C4-2B (cell line): ENCODE measurements around the gene ADGRG7.

Experiments used
- H3K27ac ChIP-seq: fragments of 450-650 bp; 2 replicates; pipeline ENCODE4 v1.5.1; 2017
- ZFX ChIP-seq: fragments of 450-650 bp; IDR thresholded peaks from 2 replicates; pipeline ENCODE4 v1.6.1; 2017
- TF ChIP-seq, protein P1 (sequence below): fragments of 450-650 bp; conservative IDR thresholded peaks from 2 replicates; pipeline ENCODE4 v1.5.1; 2017; ENCODE audit warnings: mild to moderate bottlenecking

The ADGRG7 gene

DNA sequence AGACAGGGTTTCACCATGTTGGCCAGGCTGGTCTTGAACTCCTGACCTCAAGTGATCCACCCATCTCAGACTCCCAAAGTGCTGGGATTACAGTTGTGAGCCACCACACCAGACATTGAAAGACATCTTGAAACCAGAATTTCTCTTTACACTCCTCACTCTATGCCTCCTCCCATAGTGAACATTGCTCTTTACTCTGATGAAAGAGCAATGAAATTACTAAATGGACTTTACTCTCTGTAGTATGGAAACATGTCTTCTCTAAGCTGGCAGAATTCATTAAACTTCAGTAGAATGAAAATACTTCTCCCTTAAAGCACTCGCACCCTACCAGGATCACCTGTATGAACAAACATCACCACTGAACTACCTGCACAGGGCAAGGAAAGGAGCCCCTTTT lies 72.1 kb downstream of the ADGRG7 start:
- H3K27ac ChIP-seq = no peak overlapping the region
- no peak for TF ChIP-seq ZFX
- TF ChIP-seq, protein P1, sequence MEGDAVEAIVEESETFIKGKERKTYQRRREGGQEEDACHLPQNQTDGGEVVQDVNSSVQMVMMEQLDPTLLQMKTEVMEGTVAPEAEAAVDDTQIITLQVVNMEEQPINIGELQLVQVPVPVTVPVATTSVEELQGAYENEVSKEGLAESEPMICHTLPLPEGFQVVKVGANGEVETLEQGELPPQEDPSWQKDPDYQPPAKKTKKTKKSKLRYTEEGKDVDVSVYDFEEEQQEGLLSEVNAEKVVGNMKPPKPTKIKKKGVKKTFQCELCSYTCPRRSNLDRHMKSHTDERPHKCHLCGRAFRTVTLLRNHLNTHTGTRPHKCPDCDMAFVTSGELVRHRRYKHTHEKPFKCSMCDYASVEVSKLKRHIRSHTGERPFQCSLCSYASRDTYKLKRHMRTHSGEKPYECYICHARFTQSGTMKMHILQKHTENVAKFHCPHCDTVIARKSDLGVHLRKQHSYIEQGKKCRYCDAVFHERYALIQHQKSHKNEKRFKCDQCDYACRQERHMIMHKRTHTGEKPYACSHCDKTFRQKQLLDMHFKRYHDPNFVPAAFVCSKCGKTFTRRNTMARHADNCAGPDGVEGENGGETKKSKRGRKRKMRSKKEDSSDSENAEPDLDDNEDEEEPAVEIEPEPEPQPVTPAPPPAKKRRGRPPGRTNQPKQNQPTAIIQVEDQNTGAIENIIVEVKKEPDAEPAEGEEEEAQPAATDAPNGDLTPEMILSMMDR = no peak

DNA sequence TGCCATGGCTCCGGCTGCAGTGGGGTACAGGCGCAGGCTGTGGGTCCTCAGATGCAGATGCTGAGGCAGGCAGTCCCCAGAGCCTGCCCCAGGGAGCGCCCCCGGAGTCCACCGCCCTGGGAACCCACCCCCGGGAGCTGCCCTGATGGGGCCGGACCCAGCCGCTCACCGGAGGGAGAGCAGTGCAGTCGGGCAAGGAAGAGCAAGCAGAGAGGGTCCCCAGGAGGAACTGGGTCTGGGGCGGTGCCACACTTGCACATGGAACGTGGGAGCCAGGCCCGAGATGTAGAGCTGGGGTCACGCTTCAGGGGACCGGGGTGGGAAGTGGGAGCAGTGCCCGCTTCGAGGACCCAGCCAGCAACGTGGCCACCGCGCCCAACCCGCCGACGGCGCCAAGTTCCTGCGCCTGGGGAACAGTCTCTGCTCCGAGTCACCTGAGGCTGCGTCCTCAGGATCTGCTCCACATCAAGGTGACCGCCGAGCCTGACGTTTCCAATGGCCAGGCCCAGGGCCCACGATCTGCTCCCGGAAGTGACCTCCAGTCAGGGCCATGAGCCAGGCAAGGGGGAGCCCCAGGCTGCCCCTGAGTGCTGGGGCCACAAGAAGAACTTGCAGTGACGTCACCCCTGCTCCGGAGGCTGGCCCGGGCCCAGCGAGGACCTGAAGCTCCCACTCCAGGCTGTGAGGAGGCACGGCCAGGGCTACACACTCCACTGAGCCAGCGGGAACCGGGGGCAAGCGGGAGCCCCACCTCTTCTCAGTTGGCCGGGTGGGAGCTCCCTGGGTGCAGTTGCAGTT lies 72.9 kb downstream of the ADGRG7 start:
- no peak for TF ChIP-seq ZFX
- TF ChIP-seq, protein P1 = no peak
- H3K27ac ChIP-seq = no peak overlapping the region

DNA sequence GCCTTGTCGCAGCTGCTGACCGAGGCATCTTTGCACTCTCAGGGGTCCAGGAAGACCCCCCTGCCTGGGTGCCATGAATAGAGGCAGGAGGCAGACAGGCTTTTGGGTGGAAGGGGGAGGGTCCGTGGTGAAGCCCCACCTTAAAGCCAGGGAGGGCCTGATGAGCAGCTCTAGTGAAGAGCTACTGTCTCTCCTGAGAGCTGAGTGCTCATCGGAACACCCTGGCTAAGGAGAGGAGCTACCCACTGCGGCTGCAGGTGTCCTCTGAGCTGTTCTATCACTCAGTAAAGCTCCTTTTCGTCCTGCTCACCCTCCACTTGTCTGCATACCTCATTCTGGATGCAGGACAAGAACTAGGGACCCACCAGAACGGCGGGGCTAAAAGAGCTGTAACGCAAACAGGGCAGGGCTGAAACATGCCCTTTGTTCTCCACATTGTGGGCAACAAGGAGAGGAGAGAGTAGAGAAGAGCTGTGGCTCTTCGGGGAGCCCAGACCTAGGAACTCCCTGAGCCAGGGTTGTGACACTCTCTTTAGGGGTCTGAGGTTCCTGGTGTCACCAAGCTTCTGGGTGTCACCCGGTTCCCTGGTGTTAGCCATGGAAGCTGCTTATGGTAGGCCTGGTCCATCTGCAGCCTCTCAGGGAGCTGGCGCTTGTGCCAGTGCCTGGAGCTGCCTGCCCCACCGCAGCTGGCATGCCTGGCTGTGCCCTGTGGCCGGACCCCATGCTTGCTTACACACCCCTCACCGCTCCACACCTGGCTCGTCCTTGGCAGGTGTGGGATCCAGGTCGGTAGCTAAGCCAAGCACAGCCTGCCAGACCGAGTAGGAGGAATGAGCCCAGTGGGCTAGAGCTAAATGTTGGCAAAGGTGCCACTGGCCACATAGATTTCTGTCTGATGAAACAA lies 73.7 kb downstream of the ADGRG7 start:
- H3K27ac ChIP-seq = no peak overlapping the region
- TF ChIP-seq, protein P1 = no peak

DNA sequence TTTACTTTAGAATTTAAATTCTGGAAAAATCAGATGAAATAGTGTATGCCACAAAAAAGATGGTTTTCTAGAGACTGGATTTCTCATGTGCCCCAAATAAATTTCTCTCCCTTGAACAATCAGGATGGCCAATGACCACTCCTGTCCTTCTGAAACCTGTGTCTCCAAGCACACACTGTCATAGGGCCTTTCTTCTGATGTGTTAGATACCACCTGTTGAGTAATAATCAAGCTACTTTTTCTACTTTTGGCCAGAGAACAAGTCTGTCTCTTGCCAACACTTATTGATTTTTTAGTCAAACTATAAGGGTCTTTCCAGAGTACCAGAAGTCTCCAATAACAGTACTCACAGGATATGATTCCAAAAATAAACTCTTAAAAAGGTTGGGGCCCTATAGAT lies 83.8 kb downstream of the ADGRG7 start:
- H3K27ac ChIP-seq = no peak overlapping the region
- TF ChIP-seq, protein P1 = no peak
- no peak for TF ChIP-seq ZFX

DNA sequence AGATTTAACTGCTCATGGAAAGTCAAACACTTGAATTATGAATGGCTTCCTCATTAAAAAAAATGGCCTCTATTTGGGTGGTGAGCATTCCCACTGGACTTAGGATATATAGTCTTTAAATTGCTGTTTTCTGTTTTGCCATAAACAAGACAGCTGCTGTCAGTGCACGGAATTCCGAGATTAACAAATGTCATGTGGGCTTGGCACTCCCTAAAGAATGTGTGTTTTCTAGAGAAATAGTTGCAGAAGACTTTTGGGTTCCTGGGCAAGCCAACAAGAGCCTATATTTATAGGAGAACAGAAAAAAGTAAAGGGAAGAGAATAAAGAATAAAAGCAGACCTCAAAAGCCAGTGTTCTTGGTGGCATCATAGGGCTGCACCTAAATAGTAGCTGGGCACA lies 86.3 kb downstream of the ADGRG7 start:
- no peak for TF ChIP-seq ZFX
- TF ChIP-seq, protein P1 = no peak
- H3K27ac ChIP-seq = no peak overlapping the region

DNA sequence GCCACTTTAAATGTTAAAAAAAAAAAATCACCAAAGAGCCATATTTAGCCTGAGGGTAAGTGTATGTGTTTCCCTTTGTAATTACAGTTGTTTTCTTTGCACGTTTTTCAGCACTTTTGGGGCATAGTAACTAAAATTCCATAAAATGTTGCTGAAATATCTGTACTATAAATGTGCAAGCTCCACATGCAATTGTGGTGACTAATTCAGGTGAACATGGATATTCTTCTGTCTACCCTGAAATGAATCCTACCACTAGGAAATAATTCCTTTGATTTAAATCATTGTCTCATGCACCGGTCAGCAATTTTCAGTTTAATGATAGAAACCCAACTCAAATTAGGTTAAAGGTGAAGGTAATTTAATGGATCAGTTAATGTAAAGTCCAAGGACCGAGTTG lies 86.8 kb downstream of the ADGRG7 start:
- no peak overlapping the region for H3K27ac ChIP-seq
- TF ChIP-seq, protein P1 = no peak
- no peak for TF ChIP-seq ZFX

DNA sequence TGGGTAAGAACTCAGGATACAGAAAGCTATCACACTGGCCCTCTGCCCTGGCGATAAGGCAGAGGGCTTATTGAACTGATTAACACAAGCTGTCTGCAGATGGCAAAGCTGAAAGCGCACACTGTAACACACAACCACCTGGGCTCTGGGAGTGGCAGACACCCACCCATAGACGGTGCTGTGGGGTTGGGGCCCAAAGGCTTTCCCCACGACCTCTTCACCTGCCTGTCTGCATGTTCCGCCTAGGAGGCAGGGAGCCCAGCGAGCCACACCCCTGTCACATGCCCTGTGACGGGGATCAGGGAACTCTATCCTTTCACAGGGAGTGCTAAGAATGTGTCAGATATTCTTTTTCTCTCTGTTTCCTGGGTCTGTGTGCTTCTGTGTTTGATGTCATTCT lies 87.8 kb downstream of the ADGRG7 start:
- TF ChIP-seq, protein P1 = no peak
- no peak for TF ChIP-seq ZFX
- no peak overlapping the region for H3K27ac ChIP-seq
